Activated T-helper 17 cell treated with anti-CD3 and anti-CD28 coated beads, Interleukin-2, amount 50 U/mL, for 72 hours (primary cell): ENCODE data around the gene DDX47. TPM values are rescaled to one million over a fixed set of nuclear protein-coding genes. Genes with fewer than 3 reads are reported as not detected.
"Not testable (repeated sequence)": the region's sequence is repeated elsewhere in the genome, so short reads cannot be mapped to it uniquely, and the experiment has no call there.

ENCODE experiments used
- ATAC-seq: fragments of 150-1000 bp; cut with Tn5 transposase; replicated peaks from 2 replicates; pipeline ENCODE4 v1.10.0; 2021; ENCODE audit warnings: mild to moderate bottlenecking, moderate library complexity
- H3K27ac Mint-ChIP-seq: one replicate; pipeline ENCODE4 v1.8.0; 2022; ENCODE audit warnings: mixed read lengths
- H3K27me3 Mint-ChIP-seq: one replicate; pipeline ENCODE4 v1.8.0; 2022; ENCODE audit warnings: mixed read lengths
- H3K36me3 Mint-ChIP-seq: one replicate; pipeline ENCODE4 v1.8.0; 2022; ENCODE audit warnings: low read depth, mild to moderate bottlenecking, mixed read lengths
- H3K4me1 Mint-ChIP-seq: one replicate; pipeline ENCODE4 v1.8.0; 2022; ENCODE audit warnings: mixed read lengths
- H3K4me3 Mint-ChIP-seq: one replicate; pipeline ENCODE4 v1.8.0; 2022; ENCODE audit warnings: mild to moderate bottlenecking, mixed read lengths
- H3K9me3 Mint-ChIP-seq: one replicate; pipeline ENCODE4 v1.8.0; 2022; ENCODE audit warnings: mixed read lengths
- total RNA-seq, 2 donors: library from RNA; stranded (reverse); gene quantifications; one replicate each; pipeline ENCODE4 v1.2.3, GENCODE V29; 2022

Gene DDX47
- total RNA-seq, 2 donors from 2014 or later, result 90.0 to 90.4 TPM

GRCh38 chr12:12822886-12823285, 9.7 kb downstream of the DDX47 start:
- Mint-ChIP-seq H3K36me3 (peaks cover 100% of the 10 kb centered on the region), H3K27me3 (no peaks in the 10 kb centered on the region), H3K27ac (no peak overlapping the region), H3K4me3 (no peak overlapping the region), H3K4me1 (peaks cover 17% of the 10 kb centered on the region), H3K9me3 (no peaks in the 10 kb centered on the region)
- ATAC-seq, result no peak

GRCh38 chr12:12823300-12823699, 10.2 kb downstream of the DDX47 start:
- Mint-ChIP-seq H3K36me3 (peaks cover 100% of the 10 kb centered on the region), H3K4me1 (peaks cover 17% of the 10 kb centered on the region), H3K4me3 (no peak overlapping the region), H3K9me3 (no peaks in the 10 kb centered on the region), H3K27me3 (no peaks in the 10 kb centered on the region), H3K27ac (no peak overlapping the region)
- no peak for ATAC-seq

GRCh38 chr12:12823811-12824210, 10.7 kb downstream of the DDX47 start:
- Mint-ChIP-seq H3K4me3 (no peak overlapping the region), H3K4me1 (peaks cover 11% of the 10 kb centered on the region), H3K27ac (no peak overlapping the region), H3K9me3 (no peaks in the 10 kb centered on the region), H3K36me3 (peaks cover 100% of the 10 kb centered on the region), H3K27me3 (no peaks in the 10 kb centered on the region)
- no peak for ATAC-seq

GRCh38 chr12:12835378-12836146, 22.4 kb downstream of the DDX47 start:
- no peak for ATAC-seq
- Mint-ChIP-seq H3K36me3 (peaks cover 62% of the 10 kb centered on the region), H3K4me1 (peaks cover 33% of the 10 kb centered on the region), H3K27ac (peak overlapping the region; percentile 25), H3K27me3 (no peaks in the 10 kb centered on the region), H3K9me3 (no peaks in the 10 kb centered on the region), H3K4me3 (no peak overlapping the region)

GRCh38 chr12:12836571-12836970, 23.4 kb downstream of the DDX47 start:
- Mint-ChIP-seq H3K9me3 (no peaks in the 10 kb centered on the region), H3K36me3 (peaks cover 52% of the 10 kb centered on the region), H3K4me1 (peaks cover 32% of the 10 kb centered on the region), H3K4me3 (peak overlapping the region; percentile 5), H3K27ac (peak overlapping the region; percentile 61), H3K27me3 (no peaks in the 10 kb centered on the region)
- ATAC-seq, result no peak

- Mint-ChIP-seq H3K27me3 (no peaks in the 10 kb centered on the region), H3K36me3 (peaks cover 45% of the 10 kb centered on the region), H3K27ac (peak overlapping the region; percentile 61), H3K9me3 (no peaks in the 10 kb centered on the region), H3K4me1 (peaks cover 29% of the 10 kb centered on the region), H3K4me3 (peak overlapping the region; percentile 5)
- ATAC-seq, result peak; percentile 96
These were observed 24.1 kb downstream of the DDX47 start for GRCh38 chr12:12837025-12837812.

- Mint-ChIP-seq H3K4me1 (peaks cover 24% of the 10 kb centered on the region), H3K27ac (peak overlapping the region; percentile 61), H3K4me3 (peak overlapping the region; percentile 5)
These were observed 24.6 kb downstream of the DDX47 start for GRCh38 chr12:12837813-12838153.

GRCh38 chr12:12839003-12839395, 25.9 kb downstream of the DDX47 start:
- Mint-ChIP-seq H3K4me1 (peaks cover 12% of the 10 kb centered on the region), H3K27ac (peak overlapping the region; percentile 61), H3K27me3 (no peaks in the 10 kb centered on the region), H3K36me3 (peaks cover 28% of the 10 kb centered on the region), H3K9me3 (no peaks in the 10 kb centered on the region), H3K4me3 (peak overlapping the region; percentile 5)
- ATAC-seq, result no peak

More at GRCh38 chr12:12837813-12838153, 24.6 kb downstream of the DDX47 start:
- H3K27me3 Mint-ChIP-seq, result no peaks in the 10 kb centered on the region
- peaks cover 40% of the 10 kb centered on the region for H3K36me3 Mint-ChIP-seq
- H3K9me3 Mint-ChIP-seq, result no peaks in the 10 kb centered on the region
- no peak for ATAC-seq

- H3K27ac Mint-ChIP-seq, result peak overlapping the region; percentile 61
- peaks cover 23% of the 10 kb centered on the region for H3K36me3 Mint-ChIP-seq
- H3K4me3 Mint-ChIP-seq, result peak overlapping the region; percentile 5
- not testable (repeated sequence) for ATAC-seq, H3K9me3 Mint-ChIP-seq, H3K27me3 Mint-ChIP-seq
- peaks cover 12% of the 10 kb centered on the region for H3K4me1 Mint-ChIP-seq
These were observed 26.3 kb downstream of the DDX47 start for GRCh38 chr12:12839439-12839838.

- no peak for ATAC-seq
- Mint-ChIP-seq H3K27ac (peak overlapping the region; percentile 61), H3K9me3 (no peaks in the 10 kb centered on the region), H3K36me3 (peaks cover 19% of the 10 kb centered on the region), H3K4me1 (peaks cover 12% of the 10 kb centered on the region), H3K4me3 (no peak overlapping the region), H3K27me3 (no peaks in the 10 kb centered on the region)
These were observed 26.9 kb downstream of the DDX47 start for GRCh38 chr12:12839873-12840579.

- H3K4me3 Mint-ChIP-seq, result no peak overlapping the region
- no peaks in the 10 kb centered on the region for H3K27me3 Mint-ChIP-seq
- peaks cover 15% of the 10 kb centered on the region for H3K4me1 Mint-ChIP-seq
- peaks cover 15% of the 10 kb centered on the region for H3K36me3 Mint-ChIP-seq
- no peaks in the 10 kb centered on the region for H3K9me3 Mint-ChIP-seq
- no peak for ATAC-seq
- no peak overlapping the region for H3K27ac Mint-ChIP-seq
These were observed 27.4 kb downstream of the DDX47 start for GRCh38 chr12:12840580-12840899.

- not testable (repeated sequence) for ATAC-seq, H3K9me3 Mint-ChIP-seq, H3K27me3 Mint-ChIP-seq, H3K4me3 Mint-ChIP-seq, H3K27ac Mint-ChIP-seq
- Mint-ChIP-seq H3K4me1 (peaks cover 24% of the 10 kb centered on the region), H3K36me3 (peaks cover 20% of the 10 kb centered on the region)
These were observed 28.3 kb downstream of the DDX47 start for GRCh38 chr12:12841428-12841827.

- Mint-ChIP-seq H3K36me3 (peaks cover 12% of the 10 kb centered on the region), H3K4me3 (no peak overlapping the region), H3K4me1 (peaks cover 12% of the 10 kb centered on the region), H3K9me3 (peaks cover 7% of the 10 kb centered on the region), H3K27ac (peak overlapping the region; percentile 82), H3K27me3 (no peaks in the 10 kb centered on the region)
- peak; percentile 70 for ATAC-seq
These were observed 32.7 kb downstream of the DDX47 start for GRCh38 chr12:12845794-12846243.

- Mint-ChIP-seq H3K27ac (peak overlapping the region; percentile 82), H3K36me3 (peaks cover 12% of the 10 kb centered on the region), H3K4me1 (peaks cover 12% of the 10 kb centered on the region), H3K9me3 (peaks cover 11% of the 10 kb centered on the region)
- not testable (repeated sequence) for H3K27me3 Mint-ChIP-seq, H3K4me3 Mint-ChIP-seq
- ATAC-seq, result peak; percentile 23
These were observed 33.6 kb downstream of the DDX47 start for GRCh38 chr12:12846780-12847179.
